Neural cell (in vitro differentiated cells): ENCODE measurements around the gene NFASC.

Experiments
- CTCF ChIP-seq: fragments of 450-650 bp; IDR thresholded peaks from 2 replicates; pipeline ENCODE4 v1.5.1; 2014; ENCODE audit warnings: antibody characterized with exemption, mild to moderate bottlenecking, moderate library complexity; ENCODE audit not compliant: poor library complexity, severe bottlenecking
- EZH2 ChIP-seq: fragments of 200-600, 300-800 bp; shearing (Covaris generic), sonication (generic); IDR thresholded peaks from 2 replicates; pipeline ENCODE4 v1.6.1; 2014; ENCODE audit warnings: antibody characterized with exemption, low read length, borderline replicate concordance, mild to moderate bottlenecking; ENCODE audit not compliant: insufficient read depth, poor library complexity, severe bottlenecking
- MXI1 ChIP-seq: fragments of 450-650 bp; conservative IDR thresholded peaks from 2 replicates; pipeline ENCODE4 v1.6.1; 2014; ENCODE audit warnings: antibody characterized with exemption, mild to moderate bottlenecking; ENCODE audit not compliant: poor library complexity, severe bottlenecking
- POLR2AphosphoS5 ChIP-seq: IDR thresholded peaks from 2 replicates; pipeline ENCODE4 v1.6.1; 2012
- RAD21 ChIP-seq: fragments of 450-650 bp; conservative IDR thresholded peaks from 2 replicates; pipeline ENCODE4 v1.6.1; 2014; ENCODE audit warnings: antibody characterized with exemption, mild to moderate bottlenecking, moderate library complexity
- REST ChIP-seq: IDR thresholded peaks from 2 replicates; pipeline ENCODE4 v1.6.1; 2012; ENCODE audit warnings: borderline replicate concordance
- TAF1 ChIP-seq: IDR thresholded peaks from 2 replicates; pipeline ENCODE4 v1.6.1; 2012; ENCODE audit warnings: low read depth

- TF ChIP-seq EZH2 (no peak), CTCF (no peak), POLR2AphosphoS5 (no peak), REST (no peak), TAF1 (no peak), RAD21 (no peak), MXI1 (no peak)
These were observed 17.2 kb upstream of the NFASC start for GRCh38 chr1:204853436-204853835.
